Stomach (tissue), 4 donors: ENCODE measurements around the gene DYRK1B.

ENCODE experiments used
- CTCF ChIP-seq, 7 experiments: fragments of 450-650 bp in 4 of 7; fragments of 200-600 bp in 3 of 7; sonication (generic) in 3 of 7; IDR thresholded peaks; one replicate each; pipeline ENCODE4 v1.5.1; 2016 to 2019; ENCODE audit warnings: antibody characterized with exemption in 7 of 7, control low read depth in 2 of 7, mild to moderate bottlenecking in 1 of 7
- POLR2A ChIP-seq, 4 donors: fragments of 450-650 bp; IDR thresholded peaks; one replicate each; pipeline ENCODE4 v1.6.1; 2016; ENCODE audit warnings: antibody characterized with exemption in 4 of 4, control low read depth in 2 of 4, mild to moderate bottlenecking in 1 of 4, moderate library complexity in 1 of 4
- POLR2AphosphoS5 ChIP-seq, 3 donors: sonication (generic); formaldehyde crosslinking; IDR thresholded peaks; one replicate each; pipeline ENCODE4 v1.6.1; 2016; ENCODE audit warnings: antibody characterized with exemption in 3 of 3

GRCh38 chr19:39834287-39834841, 402 bp upstream of the DYRK1B start:
- TF ChIP-seq CTCF (IDR thresholded peaks at IDR 0.05) (no peak), POLR2A (IDR thresholded peaks at IDR 0.05) (no peak), POLR2AphosphoS5 (IDR thresholded peaks at IDR 0.05) (no peak)
